Endothelial cell of umbilical vein (primary cell): ENCODE measurements around the gene ACSL4.

Experiments
- CTCF ChIP-seq, 2 donors: IDR thresholded peaks; 1 replicate in 1 of 2; 2 replicates in 1 of 2; pipeline ENCODE4 v1.5.1; 2011; ENCODE audit warnings: low read length in 2 of 2, mild to moderate bottlenecking in 2 of 2, moderate library complexity in 2 of 2, control low read depth in 1 of 2, inconsistent platforms in 1 of 2, low read depth in 1 of 2; ENCODE audit not compliant: insufficient read depth in 1 of 2; ENCODE audit errors: extremely low read depth in 1 of 2
- EZH2 ChIP-seq: IDR thresholded peaks from 2 replicates; pipeline ENCODE4 v1.6.1; 2012; ENCODE audit warnings: borderline replicate concordance, low read depth, mild to moderate bottlenecking, moderate library complexity, low read length, inconsistent platforms; ENCODE audit not compliant: severe bottlenecking
- MAX ChIP-seq: IDR thresholded peaks from 2 replicates; pipeline ENCODE4 v1.6.1; 2011; ENCODE audit not compliant: insufficient read depth, insufficient read length

DNA sequence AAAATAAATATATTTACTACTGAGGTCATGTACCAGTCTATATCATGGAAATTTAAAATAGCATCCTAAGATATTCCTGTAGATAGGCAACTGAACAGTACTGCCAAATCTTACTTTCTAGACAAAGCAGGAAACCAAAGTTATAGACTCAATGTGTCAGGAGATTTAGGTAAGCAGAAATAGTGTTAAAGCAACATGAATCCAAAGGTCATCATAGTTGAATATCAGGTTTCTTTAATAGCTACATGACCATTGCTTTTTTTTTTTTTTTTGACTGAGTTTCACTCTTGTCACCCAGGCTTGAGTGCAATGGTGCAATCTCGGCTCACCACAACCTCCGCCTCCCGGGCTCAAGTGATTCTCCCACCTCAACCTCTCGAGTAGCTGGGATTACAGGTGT lies 20.2 kb upstream of the ACSL4 start:
- TF ChIP-seq CTCF (IDR thresholded peaks at IDR 0.05; ENCODE audit: extremely low read depth in 1 of 2, insufficient read depth in 1 of 2, low read depth in 1 of 2, low read length in 2 of 2), result no peak
- TF ChIP-seq EZH2, result no peak
- no peak for TF ChIP-seq MAX
